H1 (cell line): Measurements from ENCODE around the gene RNF114. TPM values are rescaled to one million over a fixed set of nuclear protein-coding genes. Genes with fewer than 3 reads are reported as not detected.

Source experiments
- CTCF ChIA-PET: fragments of 300-600 bp; sonication (Branson Sonifier 250); formaldehyde crosslinking; loops from one replicate; lab custom pipeline; 2021; ENCODE audit not compliant: partially characterized antibody; lab: Charles Lee
- POLR2A ChIA-PET: fragments of 300-600 bp; sonication (Branson Sonifier 250); formaldehyde crosslinking; loops from one replicate; lab custom pipeline; 2021; ENCODE audit warnings: inconsistent platforms; ENCODE audit not compliant: partially characterized antibody; lab: Charles Lee
- DNase-seq, 2 experiments: peaks; one replicate each; pipeline versions ENCODE4 v3.0.0 to v3.0.0-alpha.2; 2010 to 2022; ENCODE audit warnings: low spot score in 2 of 2, low read depth in 1 of 2, mixed read lengths in 1 of 2
- FAIRE-seq: peaks from 2 replicates; lab custom pipeline; 2011; peaks lifted over from hg19 to GRCh38; lab: Jason Lieb, UNC
- H2AFZ ChIP-seq: 2 replicates; pipeline ENCODE4 v1.8.1; 2012; ENCODE audit warnings: low read length, inconsistent platforms
- H2AK5ac ChIP-seq: 2 replicates; pipeline ENCODE4 v1.6.1; 2013; ENCODE audit warnings: low read depth, low read length
- H2BK120ac ChIP-seq: replicated peaks from 2 replicates; pipeline ENCODE3; 2013; ENCODE audit warnings: low read depth, low read length, inconsistent platforms
- H2BK12ac ChIP-seq: 2 replicates; pipeline ENCODE4 v1.6.1; 2013; ENCODE audit warnings: low read depth, low read length
- H2BK15ac ChIP-seq: 2 replicates; pipeline ENCODE4 v1.6.1; 2013; ENCODE audit warnings: low read length
- H2BK20ac ChIP-seq: 2 replicates; pipeline ENCODE4 v1.6.1; 2013; ENCODE audit warnings: low read length
- H2BK5ac ChIP-seq: 2 replicates; pipeline ENCODE4 v1.6.1; 2013; ENCODE audit warnings: low read depth, low read length
- H3K14ac ChIP-seq: 2 replicates; pipeline ENCODE4 v1.6.1; 2013; ENCODE audit warnings: inconsistent platforms; ENCODE audit not compliant: insufficient read length
- H3K18ac ChIP-seq: 2 replicates; pipeline ENCODE4 v1.6.1; 2013; ENCODE audit warnings: low read length; ENCODE audit errors: extremely low read depth
- H3K23ac ChIP-seq: 2 replicates; pipeline ENCODE4 v1.6.1; 2013; ENCODE audit warnings: inconsistent platforms; ENCODE audit not compliant: insufficient read length
- H3K23me2 ChIP-seq: 2 replicates; pipeline ENCODE4 v1.6.1; 2013; ENCODE audit warnings: low read depth, low read length
- H3K27ac ChIP-seq: 2 replicates; pipeline ENCODE4 v1.6.1; 2011; ENCODE audit warnings: low read depth, low read length, inconsistent platforms
- H3K27me3 ChIP-seq, 4 experiments: replicated peaks in 1 of 4; 1 replicate in 1 of 4; 2 replicates in 3 of 4; pipeline versions ENCODE4 v1.6.1 to v1.8.1; 2011 to 2013; ENCODE audit warnings: low read length in 3 of 4, mild to moderate bottlenecking in 3 of 4, inconsistent platforms in 2 of 4, mixed read lengths in 2 of 4, moderate library complexity in 1 of 4; ENCODE audit not compliant: control insufficient read depth in 3 of 4, insufficient read depth in 3 of 4; ENCODE audit errors: extremely low read depth in 1 of 4
- H3K36me3 ChIP-seq, 4 experiments: 2 replicates each; pipeline versions ENCODE4 v1.6.1 to v1.8.1; 2011 to 2013; ENCODE audit warnings: mild to moderate bottlenecking in 4 of 4, low read length in 3 of 4, moderate library complexity in 2 of 4, control low read depth in 1 of 4, inconsistent platforms in 1 of 4; ENCODE audit not compliant: insufficient read depth in 4 of 4, control insufficient read depth in 2 of 4
- H3K4ac ChIP-seq: replicated peaks from 2 replicates; pipeline ENCODE3; 2013; ENCODE audit warnings: low read length, low read depth, mixed read lengths, inconsistent platforms; ENCODE audit not compliant: insufficient read length
- H3K4me1 ChIP-seq, 4 experiments: replicated peaks in 1 of 4; 1 replicate in 1 of 4; 2 replicates in 3 of 4; pipeline versions ENCODE4 v1.6.1 to v1.8.1; 2011 to 2013; ENCODE audit warnings: low read length in 3 of 4, inconsistent platforms in 2 of 4, mixed read lengths in 1 of 4; ENCODE audit not compliant: insufficient read depth in 4 of 4, control insufficient read depth in 3 of 4
- H3K4me2 ChIP-seq, 2 experiments: 2 replicates each; pipeline versions ENCODE4 v1.6.1 to v1.8.1; 2011 to 2013; ENCODE audit warnings: low read depth in 2 of 2, low read length in 2 of 2, control low read depth in 1 of 2, inconsistent platforms in 1 of 2, mild to moderate bottlenecking in 1 of 2; ENCODE audit not compliant: insufficient read depth in 1 of 2
- H3K4me3 ChIP-seq, 4 experiments: fragments of 200-600, 300-600 bp in 1 of 4; sonication (generic), shearing (Covaris generic), sonication (Bioruptor Twin) in 1 of 4; 2 replicates each; pipeline versions ENCODE4 v1.5.1 to v1.8.1; 2011 to 2016; ENCODE audit warnings: low read length in 4 of 4, low read depth in 3 of 4, control low read depth in 2 of 4, inconsistent platforms in 2 of 4, mild to moderate bottlenecking in 2 of 4, mixed read lengths in 1 of 4, moderate library complexity in 1 of 4; ENCODE audit not compliant: insufficient read depth in 2 of 4; ENCODE audit errors: extremely low read depth in 1 of 4
- H3K56ac ChIP-seq: replicated peaks from 2 replicates; pipeline ENCODE3; 2013; ENCODE audit warnings: low read depth, mild to moderate bottlenecking, mixed read lengths, low read length, inconsistent platforms; ENCODE audit not compliant: insufficient read length
- H3K79me1 ChIP-seq: 2 replicates; pipeline ENCODE4 v1.6.1; 2013; ENCODE audit warnings: low read depth, low read length, control low read depth
- H3K79me2 ChIP-seq, 2 experiments: 2 replicates each; pipeline versions ENCODE4 v1.6.1 to v1.8.1; 2012 to 2013; ENCODE audit warnings: low read length in 2 of 2, mild to moderate bottlenecking in 2 of 2, inconsistent platforms in 1 of 2; ENCODE audit not compliant: insufficient read depth in 2 of 2, control insufficient read depth in 1 of 2
- H3K9ac ChIP-seq, 4 experiments: replicated peaks in 1 of 4; 1 replicate in 1 of 4; 2 replicates in 3 of 4; pipeline versions ENCODE4 v1.6.1 to v1.8.1; 2011 to 2013; ENCODE audit warnings: low read depth in 3 of 4, low read length in 3 of 4, control low read depth in 2 of 4, mild to moderate bottlenecking in 2 of 4, moderate library complexity in 2 of 4, inconsistent platforms in 1 of 4; ENCODE audit errors: extremely low read depth in 1 of 4
- H3K9me3 ChIP-seq, 2 experiments: 2 replicates each; pipeline versions ENCODE4 v1.6.1 to v1.8.1; 2012 to 2013; ENCODE audit warnings: mild to moderate bottlenecking in 2 of 2, moderate library complexity in 2 of 2, control low read depth in 1 of 2, inconsistent platforms in 1 of 2, low read depth in 1 of 2, low read length in 1 of 2, mixed read lengths in 1 of 2; ENCODE audit not compliant: insufficient read depth in 2 of 2
- H4K20me1 ChIP-seq, 2 experiments: replicated peaks in 1 of 2; 2 replicates each; pipeline versions ENCODE3 to v1.8.1; 2011 to 2013; ENCODE audit warnings: inconsistent platforms in 2 of 2, low read length in 2 of 2, mild to moderate bottlenecking in 1 of 2; ENCODE audit not compliant: insufficient read depth in 2 of 2, control insufficient read depth in 1 of 2
- H4K5ac ChIP-seq: 2 replicates; pipeline ENCODE4 v1.6.1; 2013; ENCODE audit warnings: low read length, low read depth, mixed read lengths, inconsistent platforms; ENCODE audit not compliant: insufficient read length
- H4K8ac ChIP-seq: 2 replicates; pipeline ENCODE4 v1.8.0; 2013; ENCODE audit warnings: mild to moderate bottlenecking, moderate library complexity, low read length, inconsistent platforms; ENCODE audit not compliant: insufficient read depth; ENCODE audit errors: extremely low read depth
- H4K91ac ChIP-seq: replicated peaks from 2 replicates; pipeline ENCODE3; 2013; ENCODE audit warnings: low read length, mixed read lengths, inconsistent platforms; ENCODE audit not compliant: insufficient read length
- BACH1 ChIP-seq: IDR thresholded peaks from 2 replicates; pipeline ENCODE4 v1.6.1; 2012; ENCODE audit warnings: low read length, improper control_type of control experiment
- CHD2 ChIP-seq: IDR thresholded peaks from 2 replicates; pipeline ENCODE4 v1.6.1; 2012; ENCODE audit warnings: low read length, improper control_type of control experiment
- CREB1 ChIP-seq: IDR thresholded peaks from 2 replicates; pipeline ENCODE4 v1.6.1; 2012; ENCODE audit warnings: inconsistent platforms
- GABPA ChIP-seq: IDR thresholded peaks from 2 replicates; pipeline ENCODE4 v1.6.1; 2011; ENCODE audit warnings: mild to moderate bottlenecking, low read length, moderate library complexity, borderline replicate concordance; ENCODE audit not compliant: insufficient read depth
- HDAC2 ChIP-seq, 2 experiments: fragments of 300-600 bp in 1 of 2; sonication (generic) in 1 of 2; IDR thresholded peaks; 2 replicates each; pipeline ENCODE4 v1.6.1; 2011 to 2012; ENCODE audit warnings: low read depth in 2 of 2, low read length in 2 of 2, mild to moderate bottlenecking in 2 of 2, moderate library complexity in 2 of 2, borderline replicate concordance in 1 of 2, inconsistent platforms in 1 of 2
- HDAC6 ChIP-seq: IDR thresholded peaks from one replicate; pipeline ENCODE4 v1.7.1; 2012; ENCODE audit warnings: low read depth, mild to moderate bottlenecking, inconsistent platforms, low read length, moderate library complexity
- JUN ChIP-seq: IDR thresholded peaks from 2 replicates; pipeline ENCODE4 v1.6.1; 2011; ENCODE audit warnings: low read depth, mild to moderate bottlenecking, improper control_type of control experiment, low read length
- JUND ChIP-seq: IDR thresholded peaks from 2 replicates; pipeline ENCODE4 v1.6.1; 2011; ENCODE audit warnings: mild to moderate bottlenecking, improper control_type of control experiment, low read length
- KDM1A ChIP-seq: fragments of 200-600, 300-600 bp; sonication (generic); IDR thresholded peaks from 2 replicates; pipeline ENCODE4 v1.7.1; 2016; ENCODE audit warnings: mild to moderate bottlenecking, low read length, borderline replicate concordance
- KDM5A ChIP-seq: fragments of 200-600 bp; IDR thresholded peaks from 2 replicates; pipeline ENCODE4 v1.7.1; 2012; ENCODE audit warnings: mild to moderate bottlenecking, low read length, inconsistent platforms, mixed read lengths
- RAD21 ChIP-seq, 2 experiments: IDR thresholded peaks in 1 of 2; conservative IDR thresholded peaks in 1 of 2; 2 replicates each; pipeline ENCODE4 v1.6.1; 2011; ENCODE audit warnings: low read depth in 2 of 2, low read length in 2 of 2, improper control_type of control experiment in 1 of 2, inconsistent platforms in 1 of 2, mild to moderate bottlenecking in 1 of 2, moderate library complexity in 1 of 2
- RNF2 ChIP-seq: fragments of 200-900, 300-1000 bp; sonication (generic); IDR thresholded peaks from 2 replicates; pipeline ENCODE4 v1.7.1; 2016; ENCODE audit warnings: borderline replicate concordance, low read depth, mild to moderate bottlenecking, antibody characterized with exemption, low read length; ENCODE audit not compliant: poor library complexity, severe bottlenecking; ENCODE audit errors: missing control alignments
- ZNF274 ChIP-seq: IDR thresholded peaks from 2 replicates; pipeline ENCODE4 v1.7.0; 2012; ENCODE audit warnings: low read length, borderline replicate concordance; ENCODE audit errors: extremely low read depth
- WGBS, 2 experiments: shearing (Covaris generic) in 1 of 2; methylation state at CpG; one replicate each; pipeline versions ENCODE4 v1.1.6 to v1.1.7; 2013 to 2015; ENCODE audit warnings: low lambda C conversion rate in 2 of 2, mixed read lengths in 2 of 2, inconsistent platforms in 1 of 2, low coverage in 1 of 2, missing lambda C conversion rate in 1 of 2; ENCODE audit not compliant: insufficient replicate concordance in 2 of 2, insufficient coverage in 1 of 2, insufficient read length in 1 of 2; ENCODE audit errors: extremely low coverage in 1 of 2, missing lambda C conversion rate in 1 of 2; 5-methylcytosine and 5-hydroxymethylcytosine counted together
- polyA plus RNA-seq, 7 experiments: library from polyadenylated mRNA; depleted of rRNA in 3 of 7; stranded (reverse) in 5 of 7; unstranded in 2 of 7; fragments of >200 nt in 5 of 7; fragments of 200-250 nt in 2 of 7; gene quantifications; 1 replicate in 5 of 7; 2 replicates in 1 of 7; 4 replicates in 1 of 7; pipeline versions ENCODE4 v1.2.1 to v1.2.3, GENCODE V29; 2011 to 2013; ENCODE audit warnings: missing spikeins in 2 of 7, mixed read lengths in 2 of 7
- total RNA-seq: library from RNA; stranded (reverse); fragmentation: NEBNext Ultra II Directional; extraction: Animal tissue kit (Norgen Biotek cat#: 25700); gene quantifications from 2 replicates; pipeline ENCODE4 v1.2.1, GENCODE V29; 2021

Gene RNF114
- total and polyA plus RNA-seq, 2 of the 8 experiments (the other 6 are each of a cell fraction or from before 2014, with no cell fraction given) = 81.7 to 89.9 TPM

DNA sequence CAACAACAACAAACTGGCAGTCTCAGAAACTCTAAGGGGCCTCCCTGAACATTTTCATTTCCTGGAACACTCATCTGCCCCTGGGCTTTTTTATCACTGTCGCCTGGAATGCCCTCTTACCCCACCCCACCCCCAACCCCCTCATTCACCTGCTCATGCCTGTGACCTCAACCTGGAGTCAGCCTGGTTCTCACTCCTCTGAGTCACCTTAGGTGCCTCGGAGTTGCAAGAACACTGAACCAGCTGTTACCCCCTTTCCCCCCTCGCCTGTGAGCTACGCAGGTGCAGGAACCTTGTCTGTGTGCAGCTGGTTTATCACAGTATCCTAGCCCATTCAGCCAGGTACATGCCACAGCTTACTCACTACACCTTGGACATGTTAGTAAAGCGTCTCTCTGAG lies 33.7 kb downstream of the RNF114 start:
- Histone ChIP-seq H2AK5ac (no peak overlapping the region), H3K27me3 (no peaks in the 10 kb centered on the region), H3K4ac (no peak overlapping the region), H3K4me2 (no peak overlapping the region), H4K8ac (no peak overlapping the region), H3K9ac (no peak overlapping the region), H2BK120ac (no peak overlapping the region), H4K91ac (no peak overlapping the region), H3K79me2 (no peaks in the 10 kb centered on the region), H2BK20ac (no peak overlapping the region), H3K23me2 (no peaks in the 10 kb centered on the region), H2BK5ac (no peak overlapping the region; the same call in 1 of the 2 replicates), H4K20me1 (no peaks in the 10 kb centered on the region), H3K23ac (no peak overlapping the region), H3K56ac (no peak overlapping the region), H2BK15ac (peak overlapping the region; percentile 36; the same call in 1 of the 2 replicates), H3K18ac (no peak overlapping the region), H3K27ac (no peak overlapping the region), H3K4me1 (peaks cover 0 to 7% (median 2%) of the 10 kb centered on the region in 4 experiments; a peak in 2 of 7 replicates), H3K79me1 (no peaks in the 10 kb centered on the region), H3K14ac (no peak overlapping the region), H4K5ac (no peak overlapping the region), H2AFZ (no peak overlapping the region), H3K9me3 (no peaks in the 10 kb centered on the region), H2BK12ac (no peak overlapping the region), H3K36me3 (no peaks in the 10 kb centered on the region), H3K4me3 (no peak overlapping the region)
- CTCF ChIA-PET = interaction anchor here (0.7 to 2.9 kb wide), 8 partner anchors 10 to 208 kb away, joined by 3 to 10 read pairs (median 6); no protein-coding TSS in a partner anchor
- DNase-seq (no peak), FAIRE-seq (no peak)
- 82% methylated on average over 5 of the region's 5 CpGs; no CpG with 5 or more reads in 1 of the 2 experiments for WGBS, 2 experiments
- POLR2A ChIA-PET = interaction anchor here (0.8 to 1.9 kb wide), 3 partner anchors 10 to 13 kb away, joined by 3 to 6 read pairs (median 5); no protein-coding TSS in a partner anchor
- TF ChIP-seq KDM1A (no peak), GABPA (no peak), JUN (no peak), ZNF274 (no peak), JUND (no peak), RNF2 (no peak), HDAC6 (no peak), HDAC2 (IDR thresholded peaks at IDR 0.05; ENCODE audit: borderline replicate concordance in 1 of 2, low read depth in 2 of 2, low read length in 2 of 2) (no peak), BACH1 (no peak), RAD21 (IDR thresholded peaks at IDR 0.05 in 1 of 2, conservative IDR thresholded peaks at IDR 0.05 in 1 of 2; ENCODE audit: low read depth in 2 of 2, low read length in 2 of 2) (no peak), KDM5A (no peak), CREB1 (no peak), CHD2 (no peak)
